Breast epithelium (tissue), 3 donors: ENCODE data around the gene ASAP2.

Experiments used
- CTCF ChIP-seq, 3 donors: fragments of 450-650 bp; IDR thresholded peaks; one replicate each; pipeline ENCODE4 v1.5.1; 2016 to 2017; ENCODE audit warnings: antibody characterized with exemption in 3 of 3, mild to moderate bottlenecking in 3 of 3, moderate library complexity in 3 of 3
- POLR2A ChIP-seq: fragments of 450-650 bp; IDR thresholded peaks from one replicate; pipeline ENCODE4 v1.6.1; 2016; ENCODE audit warnings: antibody characterized with exemption, mild to moderate bottlenecking, moderate library complexity

DNA sequence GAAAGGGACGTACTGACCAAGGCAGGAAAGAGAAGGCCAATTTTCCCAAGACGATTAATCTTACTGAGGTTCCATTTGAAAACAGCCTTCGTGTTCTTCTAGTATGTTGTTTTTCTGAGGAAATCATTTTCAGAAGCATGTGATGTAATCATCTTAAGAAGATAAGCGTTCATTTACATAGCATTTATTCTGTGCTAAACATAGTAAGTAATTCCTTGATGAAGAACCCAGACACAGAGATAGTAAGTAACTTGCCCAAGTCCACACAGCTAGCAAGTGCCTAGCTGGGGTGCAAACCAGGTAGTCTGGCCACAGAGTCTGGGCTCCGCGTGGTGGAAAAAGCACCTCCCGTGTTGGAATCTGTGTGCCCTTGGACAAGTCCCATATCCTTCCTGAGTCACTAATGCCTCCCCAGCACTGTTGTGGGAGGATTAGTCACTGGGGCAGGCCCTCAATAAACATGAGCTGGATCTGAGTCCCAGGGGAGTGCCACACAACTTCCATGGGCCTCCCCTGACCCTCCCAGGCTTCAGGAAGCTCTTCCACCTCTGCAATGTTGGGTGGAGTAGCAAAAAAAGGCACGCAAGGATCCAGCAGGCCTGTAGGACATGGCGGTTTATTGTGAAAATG, 26.9 kb upstream of the ASAP2 start:
- TF ChIP-seq POLR2A = no peak
- no peak for TF ChIP-seq CTCF (IDR thresholded peaks at IDR 0.05)
